Measurements from ENCODE around the gene GAS7. TPM values are rescaled to one million over a fixed set of nuclear protein-coding genes. Genes with fewer than 3 reads are reported as not detected.
"Not testable (repeated sequence)": the region's sequence is repeated elsewhere in the genome, so short reads cannot be mapped to it uniquely, and the experiment has no call there.

The GAS7 gene
- polyA plus RNA-seq, 5 donors = 32.0 to 39.7 (median 32.2) TPM

DNA sequence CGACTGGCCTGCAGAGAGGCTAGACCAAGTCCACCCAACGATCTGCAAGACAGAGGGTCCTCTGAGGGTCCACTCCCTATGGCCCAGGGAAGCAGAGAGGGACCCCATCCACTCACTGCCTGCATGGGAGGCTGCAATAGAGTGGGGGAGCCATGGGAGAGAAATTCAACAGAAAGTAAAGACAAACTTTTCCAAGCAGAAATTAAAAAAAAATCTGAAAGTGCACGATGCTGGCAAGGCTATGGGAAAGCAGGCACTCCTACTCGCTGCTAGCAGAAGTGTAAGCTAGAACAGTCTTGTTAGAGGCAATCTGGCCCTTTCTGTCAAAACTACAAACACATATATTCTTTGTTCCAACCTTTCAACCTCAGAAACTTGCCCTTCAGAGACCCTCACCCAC, 85.4 kb downstream of the GAS7 start:
- no peak for DNase-seq

GRCh38 chr17:10111907-10112452, 86.4 kb downstream of the GAS7 start:
- no peak for DNase-seq

- no peak for DNase-seq
Observed at GRCh38 chr17:10109146-10109545, 89.3 kb downstream of the GAS7 start.

- DNase-seq = no peak
Observed at GRCh38 chr17:10107316-10108165, 90.9 kb downstream of the GAS7 start.

DNA sequence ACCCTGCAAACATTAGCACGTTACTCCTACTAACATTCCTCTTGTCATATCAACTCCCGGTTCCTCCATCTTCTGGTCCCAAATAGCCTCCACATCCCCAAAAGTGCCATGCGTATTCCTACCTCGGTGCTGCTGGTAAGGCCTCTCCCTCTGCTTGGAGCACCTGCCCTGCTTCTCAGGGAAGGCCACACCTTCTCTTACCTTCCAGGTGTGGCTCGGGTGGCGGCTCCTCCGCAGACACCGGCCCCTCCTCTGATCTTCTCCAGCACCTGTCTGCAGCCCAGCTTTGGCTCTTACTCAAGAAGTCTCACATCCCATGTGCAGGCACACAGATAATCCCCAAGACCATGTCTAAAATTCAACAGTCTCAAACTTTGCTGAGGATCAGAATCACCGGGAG, 92.3 kb downstream of the GAS7 start:
- no peak for DNase-seq

- DNase-seq = no peak
Observed at GRCh38 chr17:10105513-10106001, 92.8 kb downstream of the GAS7 start.

GRCh38 chr17:10103712-10104111, 94.7 kb downstream of the GAS7 start:
- DNase-seq = no peak

- DNase-seq = no peak
Observed at GRCh38 chr17:10102817-10103216, 95.6 kb downstream of the GAS7 start.

DNA sequence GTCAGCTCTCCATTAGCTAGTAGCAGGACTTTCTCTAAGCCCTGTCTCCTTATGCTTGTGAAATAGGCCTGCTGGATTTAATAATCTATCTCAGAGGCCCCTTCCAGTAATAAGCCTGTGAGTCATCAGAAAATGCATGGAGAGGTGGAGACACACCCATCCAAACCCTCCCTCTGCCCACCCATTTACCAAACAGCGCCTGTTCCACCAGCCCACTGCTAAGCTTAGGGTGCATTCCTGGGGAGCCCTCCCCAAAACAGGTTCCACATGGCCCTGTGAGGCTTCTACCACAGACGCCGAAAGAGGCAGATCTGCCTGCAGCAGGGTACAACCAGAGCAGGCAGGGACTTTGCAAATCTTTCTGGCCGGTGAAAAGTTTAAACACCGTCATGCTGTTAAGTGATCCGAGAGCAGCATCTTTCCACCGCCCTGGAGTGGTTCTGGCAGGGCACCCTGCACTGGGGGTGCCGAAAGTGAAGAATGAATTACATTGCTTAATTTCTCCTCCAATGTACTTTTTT, 99.3 kb downstream of the GAS7 start:
- DNase-seq = no peak

DNA sequence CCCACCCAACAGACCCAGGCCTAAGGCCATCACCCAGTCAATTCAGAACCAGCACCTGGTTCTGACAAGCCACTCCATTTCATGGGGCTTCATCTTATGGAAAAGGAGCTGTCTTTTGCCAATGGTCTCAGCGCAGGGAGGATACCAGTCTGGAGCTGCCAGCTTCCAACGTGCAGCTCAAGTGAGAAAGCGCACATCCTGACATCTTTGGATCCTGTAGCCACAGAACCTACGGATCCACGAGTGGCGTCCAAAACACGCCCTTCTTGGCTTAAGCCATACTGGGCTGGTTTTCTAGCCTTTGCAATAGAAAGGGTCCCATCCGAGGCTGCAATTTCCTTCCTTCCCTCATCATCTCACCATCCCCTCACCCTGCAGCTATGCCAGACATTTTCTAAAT, 101.8 kb downstream of the GAS7 start:
- no peak for DNase-seq

DNA sequence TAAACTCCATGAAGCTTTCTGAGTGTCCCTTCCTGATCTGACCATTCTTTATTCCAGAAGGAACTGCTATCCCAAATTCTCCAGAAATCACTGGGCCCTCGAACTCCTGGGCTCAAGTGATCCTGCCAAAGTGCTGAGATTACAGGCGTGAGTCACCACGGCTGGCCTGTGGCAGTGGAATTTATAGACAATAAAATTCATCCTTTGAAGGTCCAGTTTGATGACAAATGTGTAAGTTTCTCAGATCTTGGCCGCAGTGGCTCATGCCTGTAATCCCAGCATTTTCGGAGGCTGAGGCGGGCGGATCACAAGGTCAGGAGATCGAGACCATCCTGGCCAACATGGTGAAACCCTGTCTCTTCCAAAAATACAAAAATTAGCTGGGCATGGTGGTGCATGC, 103.1 kb downstream of the GAS7 start:
- not testable (repeated sequence) for DNase-seq

GRCh38 chr17:10094797-10095196, 103.6 kb downstream of the GAS7 start:
- no peak for DNase-seq

GRCh38 chr17:10092595-10092994, 105.8 kb downstream of the GAS7 start:
- no peak for DNase-seq

DNA sequence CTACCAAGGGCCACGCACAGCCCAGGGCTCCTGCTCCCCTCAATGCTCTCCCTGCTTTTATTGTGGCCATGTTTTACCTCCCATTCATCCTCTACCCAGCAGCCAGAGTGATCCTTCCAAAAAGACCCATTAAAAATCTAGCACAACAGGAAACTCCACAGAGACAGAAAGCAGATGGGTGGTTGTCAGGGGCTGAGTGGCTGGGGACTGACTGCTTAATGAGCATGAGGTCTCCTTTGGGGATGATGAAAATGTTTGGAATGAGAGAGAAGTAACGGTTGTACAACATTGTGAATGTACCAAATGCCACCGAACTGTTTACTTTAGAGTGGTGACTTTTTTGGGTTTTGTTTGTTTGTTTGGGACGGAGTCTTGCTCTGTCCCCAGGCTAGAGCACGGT, 107.4 kb downstream of the GAS7 start:
- DNase-seq = no peak

DNA sequence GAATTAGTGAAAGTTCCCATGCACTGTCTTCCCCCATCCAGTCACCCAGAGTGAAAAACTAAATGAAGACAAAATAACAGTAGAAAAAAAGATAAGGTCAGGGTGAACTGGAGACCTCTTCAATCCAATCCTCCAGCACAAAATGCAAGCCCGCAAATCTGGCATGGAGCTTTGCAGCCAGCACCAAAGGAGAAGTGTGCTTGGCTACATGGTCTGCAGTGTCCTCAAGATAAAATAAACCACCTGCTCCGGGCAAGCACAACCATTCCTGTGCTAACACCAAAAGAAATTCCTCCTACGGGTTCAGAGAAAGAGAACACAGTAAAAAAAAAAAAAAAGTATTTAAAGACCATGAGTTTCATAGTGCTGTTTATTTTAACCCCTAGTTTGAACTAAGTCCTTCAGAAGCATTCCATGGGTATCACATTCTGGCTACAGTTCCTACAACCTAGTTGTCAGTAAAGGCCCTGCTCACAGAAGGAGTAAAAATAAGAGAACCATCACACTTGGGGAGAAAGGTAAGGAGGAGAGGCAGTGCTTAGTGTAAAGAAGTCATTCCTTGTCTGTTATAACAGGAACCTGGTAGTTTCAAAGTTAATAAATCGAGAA, 109.1 kb downstream of the GAS7 start:
- DNase-seq = no peak

DNA sequence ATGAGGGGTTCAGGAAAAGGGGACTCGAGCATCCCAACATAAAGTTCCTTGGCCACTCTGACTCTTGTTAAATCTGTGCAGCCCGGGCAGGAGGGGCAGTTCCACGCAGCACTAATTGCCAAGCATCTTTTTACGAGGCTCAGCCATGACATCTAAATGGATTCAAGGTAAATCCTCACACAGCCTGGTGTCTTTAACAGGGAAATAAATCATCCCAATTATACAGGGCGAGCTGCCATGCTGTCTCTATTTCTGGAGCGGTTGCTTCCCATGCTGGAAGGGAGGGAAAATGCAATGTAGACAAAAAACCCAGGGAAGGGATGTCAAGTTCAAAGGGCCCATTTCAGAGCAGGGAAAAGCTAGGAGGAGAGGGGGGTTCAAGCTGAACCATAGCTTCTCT, 110.0 kb downstream of the GAS7 start:
- DNase-seq = no peak

DNA sequence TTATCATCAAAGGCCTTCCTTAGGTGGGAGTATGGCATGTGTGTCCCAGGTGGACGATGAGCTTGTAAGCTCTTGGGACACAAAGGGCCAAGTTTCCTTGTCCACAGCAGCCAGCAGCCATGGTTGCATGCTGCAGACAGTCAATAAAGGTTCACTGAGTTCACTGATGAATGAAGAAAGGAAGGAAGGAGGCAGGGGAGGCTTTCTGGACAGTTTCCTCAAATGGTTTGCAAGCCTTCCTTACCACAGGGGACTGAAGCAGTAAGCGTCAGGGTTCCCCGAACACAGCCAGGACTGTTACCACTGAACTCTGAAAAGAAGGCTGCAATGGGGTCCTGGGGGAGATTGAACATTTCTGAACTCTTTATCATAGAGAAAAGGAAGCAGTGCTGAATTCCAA, 111.1 kb downstream of the GAS7 start:
- no peak for DNase-seq

DNA sequence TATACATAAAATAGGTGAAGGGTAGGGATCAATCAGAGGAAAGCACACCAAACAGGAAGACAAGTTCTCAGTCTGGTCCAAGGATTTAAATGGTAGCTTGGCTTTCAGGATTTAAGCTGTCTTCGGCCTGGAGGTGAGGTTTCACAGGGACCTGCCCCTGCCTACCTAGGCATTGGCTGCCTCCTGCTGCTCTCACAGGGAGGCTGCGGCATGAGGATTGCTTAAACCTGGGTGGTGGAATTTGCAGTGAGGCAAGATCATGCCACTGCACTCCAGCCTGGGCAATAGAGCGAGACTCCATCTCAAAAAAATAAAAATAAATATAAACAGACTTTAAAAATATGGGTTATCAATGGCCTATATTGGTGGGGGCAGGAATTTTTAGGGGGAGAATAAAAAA, 114.5 kb downstream of the GAS7 start:
- no peak for DNase-seq

GRCh38 chr17:10082795-10083194, 115.6 kb downstream of the GAS7 start:
- DNase-seq = no peak

DNA sequence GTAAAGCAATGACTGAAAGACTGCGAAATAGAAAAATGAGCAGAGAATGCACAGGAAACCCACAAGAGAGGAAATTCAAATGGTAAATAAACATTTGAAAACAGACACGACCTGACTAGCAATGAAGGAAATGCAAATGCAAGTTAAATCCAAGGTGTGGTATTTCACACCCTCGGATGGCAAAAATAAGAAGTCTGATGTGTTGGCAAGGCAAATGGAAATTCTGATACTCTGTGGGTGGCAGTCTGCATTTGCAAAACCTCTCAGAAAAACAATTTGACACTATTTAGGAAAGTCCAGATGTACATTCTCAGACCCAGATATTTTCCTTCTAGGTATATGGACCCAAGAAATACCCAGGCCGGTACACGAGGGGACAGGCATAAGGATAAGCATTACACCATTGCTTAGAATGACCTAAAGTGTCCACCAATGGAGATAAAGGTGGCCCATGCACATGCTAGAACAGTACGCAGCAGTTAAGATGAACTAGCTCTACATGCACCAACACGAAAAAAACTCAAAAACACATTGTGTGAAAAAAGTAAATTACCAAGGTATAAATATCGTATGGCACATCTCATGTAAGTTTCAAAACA, 116.7 kb downstream of the GAS7 start:
- no peak for DNase-seq

DNA sequence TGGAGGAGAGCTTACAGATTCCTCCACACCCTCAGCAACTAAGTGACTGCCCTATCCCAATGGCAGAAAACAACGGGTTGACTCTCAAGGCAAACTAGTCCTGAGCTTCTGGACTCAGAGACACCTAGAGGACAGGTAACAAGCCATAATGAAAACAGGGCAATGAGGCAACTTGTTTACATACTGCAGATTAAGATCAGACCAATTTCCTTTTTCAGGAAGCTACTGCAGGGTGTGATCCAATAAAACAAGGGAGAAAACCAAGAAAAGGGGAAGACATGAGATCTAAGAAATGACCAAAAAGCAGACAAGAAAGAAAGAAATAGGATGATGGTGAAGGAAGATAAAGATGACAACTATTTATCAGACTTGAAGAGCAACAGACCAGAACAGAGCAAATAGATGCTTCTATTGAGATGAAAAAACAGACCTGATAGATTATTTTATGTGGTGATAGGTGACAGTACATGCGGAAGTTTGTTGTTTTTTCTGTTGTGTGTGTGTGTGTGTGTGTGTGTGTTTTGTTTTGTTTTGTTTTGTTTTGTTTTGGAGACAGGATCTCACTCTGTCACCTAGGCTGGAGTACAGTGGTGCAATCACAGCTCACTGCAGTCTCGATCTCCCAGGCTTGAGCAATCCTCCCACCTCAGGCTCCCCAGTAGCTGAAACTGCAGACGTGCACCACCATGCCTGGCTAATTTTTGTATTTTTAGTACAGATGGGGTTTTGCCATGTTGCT, 120.7 kb downstream of the GAS7 start:
- no peak for DNase-seq

- DNase-seq = no peak
Observed at GRCh38 chr17:10075919-10076318, 122.5 kb downstream of the GAS7 start.

Data from right lung (tissue), 5 donors.